Measurements from ENCODE around the gene PPP1R13L. TPM values are rescaled to one million over a fixed set of nuclear protein-coding genes. Genes with fewer than 3 reads are reported as not detected.
"Not testable (repeated sequence)": the region's sequence is repeated elsewhere in the genome, so short reads cannot be mapped to it uniquely, and the experiment has no call there.

PPP1R13L gene
- total and polyA plus RNA-seq, 2 donors (not counting 1 experiment from before 2014, with no cell fraction given) = 3.0 to 5.8 TPM

GRCh38 chr19:45409557-45409920 is 4.7 kb upstream of the PPP1R13L start:
- no peaks in the 10 kb centered on the region for H4K20me1 ChIP-seq (ENCODE audit: control insufficient read depth, extremely low read depth, insufficient read depth, low read length)
- TF ChIP-seq EZH2 (IDR thresholded peaks at IDR 0.05; ENCODE audit: low read length, missing control alignments) (no peak), CTCF (conservative IDR thresholded peaks at IDR 0.05 in 1 of 2, IDR thresholded peaks at IDR 0.05 in 1 of 2; ENCODE audit: low read depth in 1 of 2, low read length in 2 of 2) (no peak)
- no peak overlapping the region for H3K4me2 ChIP-seq (ENCODE audit: extremely low read depth, insufficient read depth, low read length)

GRCh38 chr19:45408830-45409556 is 4.1 kb upstream of the PPP1R13L start:
- no peak overlapping the region for H3K9ac ChIP-seq (ENCODE audit: insufficient read depth, low read length)

More at GRCh38 chr19:45409557-45409920, 4.7 kb upstream of the PPP1R13L start:
- DNase-seq (ENCODE audit: low read depth in 2 of 2) = no peak
- Histone ChIP-seq H3K4me1 (ENCODE audit: control insufficient read depth, extremely low read depth, insufficient read depth, low read length) (peaks cover 2% of the 10 kb centered on the region), H3K79me2 (ENCODE audit: control insufficient read depth, insufficient read depth, low read length) (peaks cover 6% of the 10 kb centered on the region), H3K4me3 (replicated peaks in 1 of 4; ENCODE audit: control extremely low read depth in 1 of 4, insufficient read depth in 1 of 4, low read depth in 3 of 4, low read length in 4 of 4) (no peak overlapping the region), H3K9ac (ENCODE audit: insufficient read depth, low read length) (no peak overlapping the region), H3K36me3 (ENCODE audit: control insufficient read depth, insufficient read depth, low read length) (peaks cover 6% of the 10 kb centered on the region), H3K9me3 (ENCODE audit: control insufficient read depth, insufficient read depth, low read depth, low read length) (no peaks in the 10 kb centered on the region), H3K27ac (ENCODE audit: insufficient read depth, low read length) (no peak overlapping the region), H2AFZ (ENCODE audit: low read length) (no peak overlapping the region), H3K27me3 (ENCODE audit: control insufficient read depth, insufficient read depth, low read length) (no peaks in the 10 kb centered on the region)

GRCh38 chr19:45408121-45408520 is 3.3 kb upstream of the PPP1R13L start:
- Histone ChIP-seq H3K27ac (ENCODE audit: insufficient read depth, low read length) (no peak overlapping the region), H2AFZ (ENCODE audit: low read length) (no peak overlapping the region), H3K27me3 (ENCODE audit: control insufficient read depth, insufficient read depth, low read length) (no peaks in the 10 kb centered on the region), H3K4me2 (ENCODE audit: extremely low read depth, insufficient read depth, low read length) (no peak overlapping the region), H3K9ac (ENCODE audit: insufficient read depth, low read length) (no peak overlapping the region), H3K4me3 (replicated peaks in 1 of 4; ENCODE audit: control extremely low read depth in 1 of 4, insufficient read depth in 1 of 4, low read depth in 3 of 4, low read length in 4 of 4) (no peak overlapping the region), H3K36me3 (ENCODE audit: control insufficient read depth, insufficient read depth, low read length) (no peaks in the 10 kb centered on the region), H3K79me2 (ENCODE audit: control insufficient read depth, insufficient read depth, low read length) (peaks cover 6% of the 10 kb centered on the region), H3K9me3 (ENCODE audit: control insufficient read depth, insufficient read depth, low read depth, low read length) (no peaks in the 10 kb centered on the region), H4K20me1 (ENCODE audit: control insufficient read depth, extremely low read depth, insufficient read depth, low read length) (no peaks in the 10 kb centered on the region), H3K4me1 (ENCODE audit: control insufficient read depth, extremely low read depth, insufficient read depth, low read length) (peaks cover 8% of the 10 kb centered on the region)
- no peak for DNase-seq (ENCODE audit: low read depth in 2 of 2)
- TF ChIP-seq EZH2 (IDR thresholded peaks at IDR 0.05; ENCODE audit: low read length, missing control alignments) = no peak
- TF ChIP-seq CTCF (conservative IDR thresholded peaks at IDR 0.05 in 1 of 2, IDR thresholded peaks at IDR 0.05 in 1 of 2; ENCODE audit: low read depth in 1 of 2, low read length in 2 of 2) = no peak

More at GRCh38 chr19:45408830-45409556, 4.1 kb upstream of the PPP1R13L start:
- Histone ChIP-seq H3K4me1 (ENCODE audit: control insufficient read depth, extremely low read depth, insufficient read depth, low read length) (peaks cover 3% of the 10 kb centered on the region), H3K36me3 (ENCODE audit: control insufficient read depth, insufficient read depth, low read length) (peaks cover 5% of the 10 kb centered on the region), H3K27ac (ENCODE audit: insufficient read depth, low read length) (no peak overlapping the region), H2AFZ (ENCODE audit: low read length) (no peak overlapping the region), H4K20me1 (ENCODE audit: control insufficient read depth, extremely low read depth, insufficient read depth, low read length) (no peaks in the 10 kb centered on the region), H3K4me3 (replicated peaks in 1 of 4; ENCODE audit: control extremely low read depth in 1 of 4, insufficient read depth in 1 of 4, low read depth in 3 of 4, low read length in 4 of 4) (no peak overlapping the region), H3K79me2 (ENCODE audit: control insufficient read depth, insufficient read depth, low read length) (peaks cover 6% of the 10 kb centered on the region), H3K9me3 (ENCODE audit: control insufficient read depth, insufficient read depth, low read depth, low read length) (no peaks in the 10 kb centered on the region), H3K4me2 (ENCODE audit: extremely low read depth, insufficient read depth, low read length) (no peak overlapping the region), H3K27me3 (ENCODE audit: control insufficient read depth, insufficient read depth, low read length) (no peaks in the 10 kb centered on the region)
- TF ChIP-seq CTCF (conservative IDR thresholded peaks at IDR 0.05 in 1 of 2, IDR thresholded peaks at IDR 0.05 in 1 of 2; ENCODE audit: low read depth in 1 of 2, low read length in 2 of 2) (no peak), EZH2 (IDR thresholded peaks at IDR 0.05; ENCODE audit: low read length, missing control alignments) (no peak)
- DNase-seq (ENCODE audit: low read depth in 2 of 2) = no peak

- H3K79me2 ChIP-seq (ENCODE audit: control insufficient read depth, insufficient read depth, low read length); H3K9ac ChIP-seq (ENCODE audit: insufficient read depth, low read length); H3K4me1 ChIP-seq (ENCODE audit: control insufficient read depth, extremely low read depth, insufficient read depth, low read length); H3K9me3 ChIP-seq (ENCODE audit: control insufficient read depth, insufficient read depth, low read depth, low read length); H3K36me3 ChIP-seq (ENCODE audit: control insufficient read depth, insufficient read depth, low read length); DNase-seq (ENCODE audit: low read depth in 2 of 2); H3K27ac ChIP-seq (ENCODE audit: insufficient read depth, low read length); H3K27me3 ChIP-seq (ENCODE audit: control insufficient read depth, insufficient read depth, low read length); H2AFZ ChIP-seq (ENCODE audit: low read length); H4K20me1 ChIP-seq (ENCODE audit: control insufficient read depth, extremely low read depth, insufficient read depth, low read length): not testable (repeated sequence)
- H3K4me2 ChIP-seq (ENCODE audit: extremely low read depth, insufficient read depth, low read length) = peak overlapping the region; percentile 98
- peak overlapping the region; percentile 68 to 96 (median 94) for H3K4me3 ChIP-seq (replicated peaks in 1 of 4; ENCODE audit: control extremely low read depth in 1 of 4, insufficient read depth in 1 of 4, low read depth in 3 of 4, low read length in 4 of 4)
Observed at GRCh38 chr19:45407585-45407984, 2.7 kb upstream of the PPP1R13L start.
